Cardiac muscle cell (in vitro differentiated cells and primary cell): ENCODE data around the gene MYO9B. TPM values are rescaled to one million over a fixed set of nuclear protein-coding genes. Genes with fewer than 3 reads are reported as not detected.

ENCODE experiments used
- DNase-seq, 2 donors: peaks; one replicate each; pipeline versions ENCODE4 v3.0.0 to v3.0.0-alpha.2; 2010 to 2017; ENCODE audit warnings: low read depth in 1 of 2, low spot score in 1 of 2
- H3K27ac ChIP-seq: fragments of 200-600 bp; sonication (generic); 2 replicates; pipeline ENCODE4 v1.5.1; 2016
- H3K27me3 ChIP-seq: fragments of 200-600 bp; sonication (generic); 2 replicates; pipeline ENCODE4 v1.6.0; 2016; ENCODE audit warnings: control low read depth
- H3K36me3 ChIP-seq: fragments of 200-600 bp; sonication (generic); 2 replicates; pipeline ENCODE4 v1.5.1; 2016; ENCODE audit warnings: control low read depth
- H3K4me1 ChIP-seq: fragments of 200-600 bp; sonication (generic); 2 replicates; pipeline ENCODE4 v1.8.1; 2017; ENCODE audit warnings: low read depth, mild to moderate bottlenecking, mixed run types
- H3K4me3 ChIP-seq: fragments of 200-600 bp; sonication (generic); 2 replicates; pipeline ENCODE4 v1.5.1; 2016; ENCODE audit warnings: mild to moderate bottlenecking
- H3K9me3 ChIP-seq: fragments of 200-600 bp; sonication (generic); 2 replicates; pipeline ENCODE4 v1.5.1; 2017; ENCODE audit warnings: low read depth, mild to moderate bottlenecking, control low read depth
- polyA plus RNA-seq: library from polyadenylated mRNA; unstranded; fragments of >200 nt; fragmentation: Nextera tagmentation; extraction: Ambion mirVana; gene quantifications from 2 replicates; pipeline ENCODE4 v1.2.1, GENCODE V29; 2016
- total RNA-seq: library from RNA; depleted of rRNA; stranded (reverse); fragments of >200 nt; gene quantifications from 2 replicates; pipeline ENCODE4 v1.2.3, GENCODE V29; 2016
- TF ChIP-seq, protein P1 (sequence below): IDR thresholded peaks from 2 replicates; pipeline ENCODE4 v1.5.1; 2012; ENCODE audit warnings: low read depth, mild to moderate bottlenecking, low read length

The MYO9B gene
- total and polyA plus RNA-seq, 2 experiments from 2014 or later, result 17.7 to 47.9 TPM

DNA sequence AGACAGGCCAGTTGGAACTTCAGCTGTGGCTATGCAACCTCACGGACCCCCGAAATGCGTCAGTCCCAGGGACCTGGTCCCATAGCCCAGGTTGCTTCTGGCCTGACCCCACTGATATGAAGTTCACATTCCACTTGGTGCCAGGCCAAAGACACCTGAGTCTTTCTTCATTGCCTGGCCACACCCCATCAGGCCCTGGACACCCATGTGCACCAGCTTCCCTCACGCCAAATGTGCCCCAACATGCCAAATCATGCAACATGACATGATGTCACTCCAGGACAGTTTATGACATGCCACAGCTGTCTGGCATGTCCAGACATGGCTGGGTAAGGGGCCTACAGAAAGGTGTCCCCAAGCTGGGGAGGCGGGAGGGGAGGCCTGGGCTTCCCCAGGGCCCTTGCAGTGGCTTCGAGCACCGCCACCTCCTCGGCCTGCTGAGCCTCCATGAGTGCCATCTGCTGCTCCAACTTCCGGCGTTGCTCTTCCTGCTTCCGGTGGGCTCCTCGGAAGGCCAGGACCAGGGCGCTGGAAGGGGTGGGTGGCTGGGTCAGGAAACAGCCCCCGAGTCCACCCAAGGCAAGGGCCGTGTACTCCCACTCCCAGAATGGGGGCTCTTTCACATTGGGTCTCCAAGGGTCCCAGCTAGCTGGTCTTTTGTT lies 174.4 kb downstream of the MYO9B start:
- Histone ChIP-seq H3K27ac (no peak overlapping the region), H3K4me3 (no peak overlapping the region), H3K9me3 (no peaks in the 10 kb centered on the region), H3K4me1 (peaks cover 20% of the 10 kb centered on the region), H3K36me3 (no peaks in the 10 kb centered on the region), H3K27me3 (no peaks in the 10 kb centered on the region)
- no peak for DNase-seq
- TF ChIP-seq, protein P1, sequence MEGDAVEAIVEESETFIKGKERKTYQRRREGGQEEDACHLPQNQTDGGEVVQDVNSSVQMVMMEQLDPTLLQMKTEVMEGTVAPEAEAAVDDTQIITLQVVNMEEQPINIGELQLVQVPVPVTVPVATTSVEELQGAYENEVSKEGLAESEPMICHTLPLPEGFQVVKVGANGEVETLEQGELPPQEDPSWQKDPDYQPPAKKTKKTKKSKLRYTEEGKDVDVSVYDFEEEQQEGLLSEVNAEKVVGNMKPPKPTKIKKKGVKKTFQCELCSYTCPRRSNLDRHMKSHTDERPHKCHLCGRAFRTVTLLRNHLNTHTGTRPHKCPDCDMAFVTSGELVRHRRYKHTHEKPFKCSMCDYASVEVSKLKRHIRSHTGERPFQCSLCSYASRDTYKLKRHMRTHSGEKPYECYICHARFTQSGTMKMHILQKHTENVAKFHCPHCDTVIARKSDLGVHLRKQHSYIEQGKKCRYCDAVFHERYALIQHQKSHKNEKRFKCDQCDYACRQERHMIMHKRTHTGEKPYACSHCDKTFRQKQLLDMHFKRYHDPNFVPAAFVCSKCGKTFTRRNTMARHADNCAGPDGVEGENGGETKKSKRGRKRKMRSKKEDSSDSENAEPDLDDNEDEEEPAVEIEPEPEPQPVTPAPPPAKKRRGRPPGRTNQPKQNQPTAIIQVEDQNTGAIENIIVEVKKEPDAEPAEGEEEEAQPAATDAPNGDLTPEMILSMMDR, result no peak

DNA sequence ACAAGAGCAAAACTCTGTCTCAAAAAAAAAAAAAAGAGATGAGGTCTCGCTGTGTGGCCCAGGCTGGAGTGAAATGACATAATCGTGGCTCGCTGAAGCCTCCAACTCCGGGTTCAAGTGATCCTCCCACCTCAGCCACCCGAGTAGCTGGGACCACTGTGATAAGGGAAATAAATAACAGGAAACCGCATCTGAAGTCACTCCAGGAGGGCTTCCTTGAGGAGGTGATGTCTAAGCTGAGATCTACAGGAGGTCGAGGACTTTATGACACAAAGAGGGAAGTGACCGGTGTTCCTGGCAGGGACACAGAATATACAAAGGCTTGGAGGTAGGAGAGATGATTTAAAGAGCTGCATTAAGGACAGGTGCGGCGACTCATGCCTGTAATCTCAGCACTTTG lies 179.1 kb downstream of the MYO9B start:
- no peak for DNase-seq
- TF ChIP-seq, protein P1, result no peak
- H3K4me3 ChIP-seq, result no peak overlapping the region
- H3K36me3 ChIP-seq, result no peaks in the 10 kb centered on the region
- no peak overlapping the region for H3K27ac ChIP-seq
- no peaks in the 10 kb centered on the region for H3K4me1 ChIP-seq
- no peaks in the 10 kb centered on the region for H3K9me3 ChIP-seq
- H3K27me3 ChIP-seq, result no peaks in the 10 kb centered on the region

DNA sequence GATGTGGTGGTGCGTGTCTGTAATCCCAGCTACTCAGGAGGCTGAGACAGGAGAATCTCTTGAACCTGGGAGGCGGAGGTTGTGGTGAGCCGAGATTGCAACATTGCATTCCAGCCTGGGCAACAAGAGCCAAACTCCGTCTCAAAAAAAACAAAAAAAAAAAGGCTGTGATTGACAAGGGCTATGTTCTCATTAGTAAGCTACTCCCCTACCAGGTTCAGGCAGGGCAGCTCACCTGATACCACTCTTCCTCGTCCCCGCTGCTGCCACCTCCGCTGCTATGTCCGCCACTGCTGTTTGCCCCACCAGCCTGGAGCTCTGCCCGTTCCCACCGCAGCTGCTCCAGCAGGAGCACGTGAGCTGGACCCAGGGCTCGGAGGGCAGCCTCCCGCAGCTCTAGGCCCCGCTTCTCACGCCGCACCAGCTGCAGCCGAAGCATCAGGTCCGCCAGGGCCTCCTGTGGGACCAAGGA lies 179.6 kb downstream of the MYO9B start:
- peak in 1 of 2 donors; percentile 60 for DNase-seq
- no peak overlapping the region for H3K4me3 ChIP-seq

DNA sequence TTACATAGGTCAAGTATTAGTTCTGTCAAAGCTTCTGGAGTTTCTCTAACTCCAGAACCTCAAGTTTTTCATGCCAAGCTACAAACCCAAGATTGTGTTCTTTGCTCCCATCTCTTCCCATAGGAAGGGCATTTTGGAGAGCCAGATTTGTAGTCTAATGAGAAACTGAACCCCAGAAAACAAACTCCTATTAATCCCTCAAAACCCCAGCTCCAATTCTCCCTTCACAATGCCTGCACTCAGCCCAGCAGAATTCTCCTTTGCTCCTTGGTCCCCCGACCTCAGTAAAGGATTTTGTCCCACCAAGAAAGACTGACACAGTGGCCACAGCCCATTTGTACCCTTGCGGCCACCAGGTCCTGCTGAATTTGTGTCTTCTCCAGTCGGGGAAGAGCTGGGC lies 180.6 kb downstream of the MYO9B start:
- Histone ChIP-seq H3K4me3 (no peak overlapping the region), H3K4me1 (no peaks in the 10 kb centered on the region), H3K27me3 (no peaks in the 10 kb centered on the region), H3K9me3 (no peaks in the 10 kb centered on the region), H3K36me3 (no peaks in the 10 kb centered on the region), H3K27ac (no peak overlapping the region)
- no peak for DNase-seq
- TF ChIP-seq, protein P1, result no peak

More for the DNA sequence above, 179.6 kb downstream of the MYO9B start:
- TF ChIP-seq, protein P1, result no peak
- H3K4me1 ChIP-seq, result no peaks in the 10 kb centered on the region
- no peaks in the 10 kb centered on the region for H3K9me3 ChIP-seq
- no peaks in the 10 kb centered on the region for H3K27me3 ChIP-seq
- H3K36me3 ChIP-seq, result no peaks in the 10 kb centered on the region
- H3K27ac ChIP-seq, result no peak overlapping the region

DNA sequence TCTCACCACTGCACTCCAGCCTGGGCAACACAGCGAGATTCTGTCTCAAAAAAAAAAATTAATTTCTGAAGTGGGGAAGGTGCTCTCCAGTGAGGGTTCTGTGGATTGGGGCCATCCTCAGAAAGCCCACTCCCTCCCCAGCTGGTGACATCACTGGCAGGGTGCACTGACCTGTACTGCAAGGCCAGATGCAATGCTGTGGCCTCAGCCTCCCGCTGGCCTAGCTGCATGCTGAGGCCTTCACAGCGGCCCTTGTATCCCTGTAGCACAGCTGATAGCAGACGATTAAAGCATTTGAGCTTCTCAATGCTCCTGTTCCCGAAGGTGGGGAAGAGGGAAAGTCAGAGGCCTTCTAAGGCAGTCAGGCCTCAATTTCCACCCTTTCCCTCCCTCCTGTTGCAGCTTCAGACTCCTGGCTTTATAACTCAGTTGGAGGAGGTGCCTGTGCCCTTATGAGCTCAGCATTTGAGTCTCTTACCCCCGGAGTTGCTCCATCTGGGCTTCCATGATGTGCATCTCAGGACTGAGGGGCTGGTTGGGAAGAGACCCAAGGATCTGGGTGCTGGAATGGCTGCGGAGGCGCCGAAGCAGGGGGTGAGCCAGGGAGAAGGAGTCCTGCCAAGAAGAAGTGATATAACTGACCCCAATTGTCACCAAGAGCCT lies 183.7 kb downstream of the MYO9B start:
- H3K9me3 ChIP-seq, result no peaks in the 10 kb centered on the region
- no peaks in the 10 kb centered on the region for H3K36me3 ChIP-seq
- no peak overlapping the region for H3K27ac ChIP-seq
- no peaks in the 10 kb centered on the region for H3K4me1 ChIP-seq
- no peak overlapping the region for H3K4me3 ChIP-seq
- H3K27me3 ChIP-seq, result no peaks in the 10 kb centered on the region
- DNase-seq, result peak in 1 of 2 donors; percentile 36
- TF ChIP-seq, protein P1, result no peak
